GM12873 (cell line): ENCODE data around the gene INPP5B.

ENCODE experiments used
- TF ChIP-seq, protein P1 (sequence below): IDR thresholded peaks from 2 replicates; pipeline ENCODE4 v1.5.1; 2012; ENCODE audit warnings: low read depth, mild to moderate bottlenecking, moderate library complexity, low read length, control low read depth; ENCODE audit not compliant: insufficient read depth; ENCODE audit errors: missing control alignments

INPP5B gene

DNA sequence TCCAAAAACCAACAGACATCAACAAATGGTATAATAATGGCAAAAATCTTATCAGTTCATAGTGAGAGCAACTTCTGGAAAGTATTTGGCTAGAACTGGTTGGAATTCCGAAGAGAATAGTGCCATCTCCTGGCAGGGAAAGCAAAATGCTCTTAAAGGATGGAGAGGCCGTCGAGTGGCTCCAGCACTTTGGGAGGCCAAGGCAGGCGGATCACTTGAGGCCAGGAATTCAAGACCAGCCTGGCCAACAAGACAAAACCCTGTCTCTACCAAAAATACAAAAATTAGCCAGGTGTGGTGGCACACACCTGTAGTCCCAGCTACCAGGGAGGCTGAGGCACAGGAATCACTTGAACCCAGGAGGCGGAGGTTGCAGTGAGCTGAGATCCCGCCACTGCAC is 28.2 kb upstream of the INPP5B start:
- TF ChIP-seq, protein P1, sequence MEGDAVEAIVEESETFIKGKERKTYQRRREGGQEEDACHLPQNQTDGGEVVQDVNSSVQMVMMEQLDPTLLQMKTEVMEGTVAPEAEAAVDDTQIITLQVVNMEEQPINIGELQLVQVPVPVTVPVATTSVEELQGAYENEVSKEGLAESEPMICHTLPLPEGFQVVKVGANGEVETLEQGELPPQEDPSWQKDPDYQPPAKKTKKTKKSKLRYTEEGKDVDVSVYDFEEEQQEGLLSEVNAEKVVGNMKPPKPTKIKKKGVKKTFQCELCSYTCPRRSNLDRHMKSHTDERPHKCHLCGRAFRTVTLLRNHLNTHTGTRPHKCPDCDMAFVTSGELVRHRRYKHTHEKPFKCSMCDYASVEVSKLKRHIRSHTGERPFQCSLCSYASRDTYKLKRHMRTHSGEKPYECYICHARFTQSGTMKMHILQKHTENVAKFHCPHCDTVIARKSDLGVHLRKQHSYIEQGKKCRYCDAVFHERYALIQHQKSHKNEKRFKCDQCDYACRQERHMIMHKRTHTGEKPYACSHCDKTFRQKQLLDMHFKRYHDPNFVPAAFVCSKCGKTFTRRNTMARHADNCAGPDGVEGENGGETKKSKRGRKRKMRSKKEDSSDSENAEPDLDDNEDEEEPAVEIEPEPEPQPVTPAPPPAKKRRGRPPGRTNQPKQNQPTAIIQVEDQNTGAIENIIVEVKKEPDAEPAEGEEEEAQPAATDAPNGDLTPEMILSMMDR = peak; percentile 50

DNA sequence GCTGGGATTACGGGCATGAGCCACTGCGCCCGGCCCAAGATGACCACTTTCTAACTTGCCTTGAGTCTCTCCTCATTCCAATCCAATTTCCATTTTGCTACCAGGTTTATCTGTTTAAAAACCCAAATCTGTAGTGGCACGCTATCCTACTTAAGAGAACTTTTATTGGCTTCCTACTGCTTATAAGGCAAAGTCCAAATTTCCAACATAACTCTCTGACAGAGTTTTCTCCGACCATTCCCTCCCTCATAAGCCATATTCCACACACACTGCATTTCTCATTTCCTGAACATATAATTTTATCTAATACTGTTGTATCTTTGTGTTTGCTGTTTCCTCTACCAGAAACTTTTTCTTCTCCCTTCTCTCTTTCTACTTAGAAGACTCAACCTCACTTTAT is 27.7 kb upstream of the INPP5B start:
- TF ChIP-seq, protein P1 = no peak

DNA sequence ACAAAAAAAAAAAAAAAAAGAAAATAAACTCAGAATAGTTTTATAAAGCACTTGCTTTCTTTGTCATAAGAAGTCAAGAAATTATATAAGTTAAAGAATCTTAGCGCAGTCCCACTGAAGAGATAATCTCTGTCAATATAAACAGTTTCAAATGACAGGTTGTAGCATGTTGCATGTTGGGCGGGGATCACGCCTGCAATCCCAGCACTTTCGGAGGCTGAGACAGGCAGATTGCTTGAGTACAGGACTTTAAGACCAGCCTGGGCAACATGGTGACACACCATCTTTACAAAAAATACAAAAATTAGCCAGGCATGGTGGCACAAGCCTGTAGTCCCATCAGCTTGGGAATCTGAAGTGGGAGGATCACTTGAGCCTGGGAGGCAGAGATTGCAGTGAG is 18.4 kb upstream of the INPP5B start:
- TF ChIP-seq, protein P1 = no peak

DNA sequence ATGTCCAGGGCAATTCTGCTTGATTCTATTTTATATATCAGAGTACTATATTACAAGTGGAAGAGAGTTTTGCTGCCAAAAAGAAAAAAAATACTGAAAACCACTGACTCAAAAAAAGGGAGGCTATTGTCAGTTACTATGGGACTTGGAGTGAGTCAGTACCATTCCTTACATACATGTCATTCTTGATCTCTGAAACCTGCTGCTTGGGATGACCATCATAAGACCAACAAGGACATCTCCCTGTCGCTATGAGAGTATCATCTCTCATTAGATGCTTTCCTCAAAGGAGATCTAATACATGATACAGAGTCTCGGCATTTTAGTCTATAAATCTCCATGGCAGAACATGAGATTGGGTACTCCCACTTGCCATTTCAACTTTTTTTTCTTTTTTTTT is 11.8 kb upstream of the INPP5B start:
- TF ChIP-seq, protein P1 = no peak

DNA sequence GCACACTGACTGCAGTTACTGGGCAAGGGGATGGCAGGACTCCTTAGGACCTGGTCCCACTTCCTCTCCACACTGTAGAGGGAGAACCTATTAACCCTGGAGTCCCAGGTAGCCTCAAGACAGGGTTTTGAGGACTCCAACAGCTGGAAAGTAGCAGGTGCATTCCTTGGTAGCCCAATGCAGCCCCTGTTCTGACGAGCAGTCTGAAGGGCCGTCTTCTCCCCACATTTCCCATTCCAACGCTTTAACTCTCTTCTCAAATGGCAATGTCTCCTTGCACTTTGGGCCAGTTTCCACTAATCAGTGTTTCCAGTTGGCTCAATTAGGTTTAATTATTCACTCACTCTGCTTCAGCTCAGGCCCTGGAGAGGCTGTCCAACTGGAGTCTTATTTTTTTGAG is 8.8 kb upstream of the INPP5B start:
- TF ChIP-seq, protein P1 = no peak

GRCh38 chr1:37954316-37954971 is 7.6 kb upstream of the INPP5B start:
- TF ChIP-seq, protein P1 = no peak

DNA sequence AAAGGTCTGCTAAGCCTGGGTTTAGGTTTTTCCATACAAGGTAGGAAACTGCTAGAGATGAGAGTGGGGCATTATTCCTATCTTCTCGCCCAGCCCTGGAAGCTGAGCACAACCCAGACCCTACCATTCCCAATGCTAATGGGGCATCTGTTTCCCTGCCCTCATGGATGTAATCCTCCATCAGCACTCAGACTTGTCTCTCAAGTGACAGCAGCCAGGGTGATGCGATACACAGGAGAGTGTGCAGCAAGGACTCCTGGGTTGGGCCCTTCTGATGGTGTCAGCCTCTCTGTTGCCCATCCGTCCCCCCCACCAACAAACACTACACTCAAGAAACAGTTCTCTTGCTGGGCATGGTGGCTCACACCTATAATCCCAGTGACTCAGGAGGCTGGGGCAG is 5.9 kb upstream of the INPP5B start:
- TF ChIP-seq, protein P1 = no peak
